GM13977 (cell line): ENCODE measurements around the gene KRT84.
A peak's percentile ranks its signal among the peaks of the same experiment; 100 is the strongest.

Experiments used
- DNase-seq: peaks from one replicate; pipeline ENCODE4 v3.0.0; 2012; ENCODE audit warnings: low spot score
- in situ Hi-C: fragments of 300-500 bp; cut with MboI; formaldehyde crosslinking; loops from one replicate; pipeline ENCODE4 v1.12.0; 2022; ENCODE audit warnings: low sequenced_read_pairs, low pct_unique_long_range_greater_than_20kb, mixed read lengths, inconsistent platforms; ENCODE audit not compliant: unreplicated experiment
- TF ChIP-seq, protein P1 (sequence below): IDR thresholded peaks from 2 replicates; pipeline ENCODE4 v1.5.1; 2012; ENCODE audit warnings: mild to moderate bottlenecking, control low read depth; ENCODE audit not compliant: insufficient read depth; ENCODE audit errors: extremely low read depth, missing control alignments

Gene KRT84

DNA sequence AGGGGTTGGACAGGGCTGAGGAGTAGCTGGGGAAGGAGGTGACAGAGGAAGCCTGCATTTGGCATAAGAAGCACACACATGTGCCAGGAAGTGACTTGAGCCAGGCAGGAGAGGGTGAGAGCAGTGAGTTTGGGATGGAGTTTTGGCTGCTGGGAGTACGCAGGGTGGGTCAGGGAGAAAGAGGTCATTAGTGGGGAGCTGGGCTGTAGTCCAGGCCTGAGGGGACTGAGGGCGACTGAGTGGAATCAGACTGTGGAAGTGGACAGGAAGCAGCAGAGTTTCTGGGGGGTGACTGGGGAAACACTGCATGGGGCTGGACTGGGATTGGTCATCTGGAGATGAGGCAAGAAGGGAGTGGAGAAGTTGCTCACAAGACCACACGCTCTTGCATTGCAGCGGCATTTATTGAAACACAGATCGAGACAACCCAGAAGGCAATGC is 25.8 kb downstream of the KRT84 start:
- in situ Hi-C loops = no loop called here
- DNase-seq = no peak
- TF ChIP-seq, protein P1, sequence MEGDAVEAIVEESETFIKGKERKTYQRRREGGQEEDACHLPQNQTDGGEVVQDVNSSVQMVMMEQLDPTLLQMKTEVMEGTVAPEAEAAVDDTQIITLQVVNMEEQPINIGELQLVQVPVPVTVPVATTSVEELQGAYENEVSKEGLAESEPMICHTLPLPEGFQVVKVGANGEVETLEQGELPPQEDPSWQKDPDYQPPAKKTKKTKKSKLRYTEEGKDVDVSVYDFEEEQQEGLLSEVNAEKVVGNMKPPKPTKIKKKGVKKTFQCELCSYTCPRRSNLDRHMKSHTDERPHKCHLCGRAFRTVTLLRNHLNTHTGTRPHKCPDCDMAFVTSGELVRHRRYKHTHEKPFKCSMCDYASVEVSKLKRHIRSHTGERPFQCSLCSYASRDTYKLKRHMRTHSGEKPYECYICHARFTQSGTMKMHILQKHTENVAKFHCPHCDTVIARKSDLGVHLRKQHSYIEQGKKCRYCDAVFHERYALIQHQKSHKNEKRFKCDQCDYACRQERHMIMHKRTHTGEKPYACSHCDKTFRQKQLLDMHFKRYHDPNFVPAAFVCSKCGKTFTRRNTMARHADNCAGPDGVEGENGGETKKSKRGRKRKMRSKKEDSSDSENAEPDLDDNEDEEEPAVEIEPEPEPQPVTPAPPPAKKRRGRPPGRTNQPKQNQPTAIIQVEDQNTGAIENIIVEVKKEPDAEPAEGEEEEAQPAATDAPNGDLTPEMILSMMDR = no peak

DNA sequence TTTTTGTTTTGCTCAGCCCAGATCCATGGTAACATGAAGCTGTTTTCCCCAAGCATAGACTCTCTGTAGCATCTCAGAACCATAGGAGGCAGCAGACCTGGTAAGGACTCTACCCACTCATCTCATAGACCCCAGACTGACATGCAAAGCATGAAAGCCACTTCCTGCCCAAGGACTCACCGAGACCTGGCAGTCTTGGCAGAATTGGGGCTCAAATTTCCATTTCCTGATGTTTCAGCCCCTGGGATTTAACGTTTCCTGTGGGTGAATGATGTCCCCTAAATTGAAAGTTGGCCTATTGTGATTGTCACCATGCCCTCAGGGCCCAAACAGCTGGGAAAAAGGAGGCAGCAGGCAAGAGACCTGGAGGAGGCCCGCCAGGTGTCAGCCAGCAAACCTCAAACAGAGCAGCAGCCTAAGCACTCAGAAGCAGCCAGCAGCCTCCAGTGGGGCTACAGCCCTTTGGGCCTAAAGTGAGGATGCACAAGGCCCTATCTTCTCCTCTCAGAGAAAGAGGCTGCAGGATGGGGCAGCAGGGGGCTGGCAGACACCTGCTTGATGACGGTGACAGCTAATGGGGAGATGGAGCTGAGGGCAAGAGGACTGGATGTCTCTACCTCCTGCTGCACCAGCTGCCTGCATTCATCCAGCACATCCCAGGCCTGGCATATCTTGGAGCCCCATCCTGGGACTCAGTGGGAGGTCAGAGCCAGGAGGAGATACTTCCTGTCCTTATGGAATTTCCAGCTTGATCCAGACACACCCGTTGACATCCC is 26.7 kb downstream of the KRT84 start:
- peak; percentile 82 for DNase-seq
- TF ChIP-seq, protein P1 = peak; percentile 20
- in situ Hi-C loops = no loop called here

DNA sequence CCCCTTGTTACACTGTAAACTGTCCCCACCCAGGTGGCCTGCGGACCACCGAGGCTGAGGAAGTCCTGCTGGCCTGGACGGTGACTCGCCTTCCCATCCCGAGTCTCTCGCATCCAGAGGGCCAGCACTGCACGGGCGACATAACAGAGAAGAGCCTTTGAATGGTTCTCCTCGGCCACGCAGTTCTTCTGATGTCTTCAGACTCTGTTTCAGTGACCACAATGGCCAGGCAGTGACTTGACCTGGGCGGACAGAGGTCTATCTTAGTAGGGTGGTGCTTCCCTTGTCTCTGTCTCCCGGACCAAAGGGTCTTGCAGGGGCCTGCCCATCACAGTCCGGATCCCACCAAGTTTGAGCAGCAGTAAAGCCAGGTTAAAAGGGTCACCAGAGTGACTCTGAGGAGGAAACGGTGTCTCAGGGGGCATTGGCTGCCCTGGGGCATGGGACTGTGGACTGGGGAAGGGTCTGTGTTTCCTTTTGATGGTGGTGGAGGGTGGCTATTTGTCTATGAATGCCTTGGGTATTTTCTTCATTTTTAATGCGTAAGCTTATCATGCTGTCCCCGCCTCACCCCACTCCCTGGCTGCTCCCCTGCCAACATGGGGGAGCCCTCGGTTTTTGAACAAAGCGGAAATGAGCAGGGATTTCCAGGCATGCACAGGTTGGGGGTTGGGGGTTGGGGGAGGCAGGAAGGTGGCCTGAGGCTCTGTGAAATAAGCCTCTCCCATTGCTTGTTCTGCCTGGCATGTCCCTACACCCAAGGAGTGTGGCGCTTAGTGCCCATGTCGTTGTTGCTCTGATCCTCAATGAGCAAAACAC is 28.5 kb downstream of the KRT84 start:
- DNase-seq = no peak
- TF ChIP-seq, protein P1 = no peak
- in situ Hi-C loops = no loop called here

DNA sequence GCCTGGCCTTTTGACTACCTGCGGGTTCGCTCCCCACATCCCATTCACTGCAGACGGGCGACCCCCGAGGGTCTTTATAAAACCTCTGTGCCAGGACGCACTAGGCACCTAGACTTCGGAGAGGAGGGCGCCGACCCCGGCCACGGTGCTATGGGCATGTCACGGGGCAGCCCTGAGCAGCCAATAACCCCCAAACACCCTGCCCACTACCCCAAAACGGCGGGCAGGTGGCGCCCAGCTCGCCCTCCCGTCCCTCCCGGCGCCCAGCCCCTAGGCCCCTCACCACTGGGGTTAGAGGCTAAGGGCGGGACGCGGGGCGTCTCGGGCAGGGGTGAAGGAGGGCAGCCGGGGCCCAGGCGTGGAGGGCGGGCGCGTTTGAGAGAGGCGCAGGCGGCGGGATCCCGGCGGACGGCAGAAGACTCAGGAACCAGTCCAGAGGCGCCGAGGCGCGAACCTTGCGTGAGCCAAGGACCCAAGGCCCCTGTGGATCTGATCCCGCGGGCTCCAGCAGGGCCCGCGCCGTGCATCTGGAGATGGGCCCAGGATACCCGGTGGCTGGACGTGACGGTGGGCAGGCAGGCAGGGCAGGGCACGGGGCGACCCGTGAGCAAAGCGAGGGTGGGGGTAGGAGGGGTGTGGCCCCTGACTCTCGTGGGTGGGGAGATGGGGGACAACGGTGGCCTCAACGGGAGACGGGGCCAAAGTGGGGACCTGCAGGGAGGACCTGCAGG is 29.3 kb downstream of the KRT84 start:
- TF ChIP-seq, protein P1 = no peak
- DNase-seq = no peak
- in situ Hi-C loops = no loop called here

DNA sequence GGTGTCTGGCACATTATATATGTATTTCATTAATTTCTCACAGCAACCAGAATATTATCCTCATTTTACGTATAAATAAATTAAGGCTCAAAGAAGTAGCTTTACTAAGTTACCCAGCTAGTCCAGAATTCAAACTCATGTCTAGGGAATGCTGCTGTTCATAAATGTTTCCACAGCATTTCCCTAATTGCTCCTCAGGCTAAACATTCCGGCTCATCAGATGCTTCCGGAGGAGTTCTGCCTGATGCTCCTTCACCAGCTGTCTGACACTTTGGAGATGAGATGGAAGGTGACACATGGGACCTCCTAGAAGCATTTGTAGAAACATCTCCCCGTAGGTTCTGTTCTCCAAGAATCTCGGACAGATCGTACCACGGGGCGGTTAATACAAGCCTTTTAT is 30.3 kb downstream of the KRT84 start:
- TF ChIP-seq, protein P1 = no peak
- in situ Hi-C loops = no loop called here
- DNase-seq = no peak

DNA sequence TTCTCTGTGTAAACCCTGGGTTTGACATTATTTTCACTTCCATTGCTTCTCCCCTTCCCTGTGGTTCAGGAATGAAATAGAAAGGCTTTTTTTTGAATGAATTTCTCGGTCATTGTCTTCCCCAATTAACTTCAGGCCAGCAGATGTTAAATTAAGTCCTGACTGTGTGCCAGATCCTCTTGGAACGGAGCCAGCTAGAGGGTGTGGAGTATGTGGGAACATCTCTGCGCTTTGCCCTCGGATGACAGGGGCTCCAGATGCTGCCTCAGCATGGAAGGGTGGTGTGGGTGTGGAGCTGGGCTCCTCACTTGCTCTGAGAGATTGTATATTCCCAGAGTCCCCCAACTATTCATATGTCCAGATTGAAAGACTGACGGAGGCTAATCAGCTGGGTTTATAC is 31.3 kb downstream of the KRT84 start:
- DNase-seq = no peak
- TF ChIP-seq, protein P1 = no peak
- in situ Hi-C loops = no loop called here
